H9 (cell line): ENCODE measurements around the gene SYNPO. TPM values are rescaled to one million over a fixed set of nuclear protein-coding genes. Genes with fewer than 3 reads are reported as not detected.

Source experiments
- DNase-seq: peaks from one replicate; pipeline ENCODE4 v3.0.0-alpha.2; 2017
- H2AFZ ChIP-seq: one replicate; pipeline ENCODE4 v1.6.1; 2013; ENCODE audit warnings: mild to moderate bottlenecking, low read length, control low read depth, moderate library complexity
- H2AK5ac ChIP-seq: 2 replicates; pipeline ENCODE4 v1.6.1; 2013; ENCODE audit warnings: low read length, control low read depth, mixed read lengths; ENCODE audit not compliant: insufficient read length
- H2BK120ac ChIP-seq: one replicate; pipeline ENCODE4 v1.6.1; 2013; ENCODE audit warnings: low read depth, mild to moderate bottlenecking, low read length, control low read depth, inconsistent platforms; ENCODE audit not compliant: poor library complexity, severe bottlenecking
- H2BK12ac ChIP-seq: 2 replicates; pipeline ENCODE4 v1.6.1; 2013; ENCODE audit warnings: low read length, control low read depth, mixed read lengths, low read depth; ENCODE audit not compliant: insufficient read length
- H2BK15ac ChIP-seq: 2 replicates; pipeline ENCODE4 v1.6.1; 2013; ENCODE audit warnings: low read depth, low read length, control low read depth
- H2BK20ac ChIP-seq: one replicate; pipeline ENCODE4 v1.6.1; 2013; ENCODE audit warnings: low read depth, mild to moderate bottlenecking, low read length, control low read depth, inconsistent platforms; ENCODE audit not compliant: poor library complexity, severe bottlenecking
- H2BK5ac ChIP-seq: 2 replicates; pipeline ENCODE4 v1.6.1; 2013; ENCODE audit warnings: low read length, control low read depth, mixed read lengths; ENCODE audit not compliant: insufficient read length
- H3K14ac ChIP-seq: 2 replicates; pipeline ENCODE4 v1.6.1; 2013; ENCODE audit warnings: low read length, control low read depth; ENCODE audit not compliant: insufficient read depth
- H3K18ac ChIP-seq: 2 replicates; pipeline ENCODE4 v1.6.1; 2013; ENCODE audit warnings: low read depth, mild to moderate bottlenecking, mixed read lengths, low read length, control low read depth; ENCODE audit not compliant: insufficient read length
- H3K23ac ChIP-seq: 2 replicates; pipeline ENCODE4 v1.6.1; 2013; ENCODE audit warnings: low read length, control low read depth, mixed read lengths, low read depth; ENCODE audit not compliant: insufficient read length
- H3K23me2 ChIP-seq: 2 replicates; pipeline ENCODE4 v1.6.1; 2013; ENCODE audit warnings: low read depth, mild to moderate bottlenecking, mixed read lengths, low read length, control low read depth; ENCODE audit not compliant: insufficient read length, poor library complexity, severe bottlenecking
- H3K27ac ChIP-seq: 2 replicates; pipeline ENCODE4 v1.5.1; 2013; ENCODE audit warnings: low read length, control low read depth, mixed read lengths, low read depth; ENCODE audit not compliant: insufficient read length
- H3K27me3 ChIP-seq: 2 replicates; pipeline ENCODE4 v1.6.1; 2013; ENCODE audit warnings: low read length, control low read depth, inconsistent platforms; ENCODE audit not compliant: insufficient read depth
- H3K4ac ChIP-seq: 2 replicates; pipeline ENCODE4 v1.6.1; 2013; ENCODE audit warnings: low read depth, mild to moderate bottlenecking, control low read depth, inconsistent platforms, low read length, moderate library complexity
- H3K4me1 ChIP-seq: 2 replicates; pipeline ENCODE4 v1.6.1; 2013; ENCODE audit warnings: low read length, control low read depth, inconsistent platforms; ENCODE audit not compliant: insufficient read depth
- H3K4me2 ChIP-seq: 2 replicates; pipeline ENCODE4 v1.6.1; 2013; ENCODE audit warnings: low read length, control low read depth, mixed read lengths; ENCODE audit not compliant: insufficient read length, insufficient read depth
- H3K56ac ChIP-seq: 2 replicates; pipeline ENCODE4 v1.6.1; 2013; ENCODE audit warnings: low read depth, mild to moderate bottlenecking, mixed read lengths, low read length, control low read depth; ENCODE audit not compliant: insufficient read length
- H3K79me1 ChIP-seq: 2 replicates; pipeline ENCODE4 v1.6.1; 2013; ENCODE audit warnings: low read depth, mild to moderate bottlenecking, moderate library complexity, low read length, control low read depth, inconsistent platforms; ENCODE audit not compliant: insufficient read depth, poor library complexity, severe bottlenecking
- H3K79me2 ChIP-seq: 2 replicates; pipeline ENCODE4 v1.6.1; 2013; ENCODE audit warnings: low read length, control low read depth, inconsistent platforms; ENCODE audit not compliant: insufficient read depth
- H3K9ac ChIP-seq: 2 replicates; pipeline ENCODE4 v1.6.1; 2013; ENCODE audit warnings: low read length, control low read depth, mixed read lengths; ENCODE audit not compliant: insufficient read length; ENCODE audit errors: extremely low read depth
- H3K9me3 ChIP-seq: one replicate; pipeline ENCODE4 v1.6.1; 2013; ENCODE audit warnings: low read depth, low read length, inconsistent platforms; ENCODE audit not compliant: control insufficient read depth
- H3T11ph ChIP-seq: one replicate; pipeline ENCODE4 v1.6.1; 2013; ENCODE audit warnings: mild to moderate bottlenecking, low read length, control low read depth, inconsistent platforms
- H4K20me1 ChIP-seq: one replicate; pipeline ENCODE4 v1.6.1; 2013; ENCODE audit not compliant: control insufficient read depth, insufficient read length, insufficient read depth
- H4K5ac ChIP-seq: 2 replicates; pipeline ENCODE4 v1.6.1; 2013; ENCODE audit warnings: low read depth, mild to moderate bottlenecking, mixed read lengths, low read length, control low read depth; ENCODE audit not compliant: insufficient read length
- H4K8ac ChIP-seq: replicated peaks from 2 replicates; pipeline ENCODE4 v1.6.1; 2013; ENCODE audit warnings: low read length, control low read depth, mixed read lengths, low read depth; ENCODE audit not compliant: insufficient read length
- H4K91ac ChIP-seq: 2 replicates; pipeline ENCODE4 v1.6.1; 2013; ENCODE audit warnings: low read depth, mild to moderate bottlenecking, moderate library complexity, mixed read lengths, low read length, control low read depth; ENCODE audit not compliant: insufficient read length
- H3K27ac Mint-ChIP-seq, 3 experiments: 2 replicates in 2 of 3; 3 replicates in 1 of 3; pipeline ENCODE4 v1.8.0; 2020 to 2021; ENCODE audit warnings: mixed read lengths in 3 of 3, mild to moderate bottlenecking in 1 of 3, moderate library complexity in 1 of 3
- H3K27me3 Mint-ChIP-seq: 2 replicates; pipeline ENCODE4 v1.8.0; 2021; ENCODE audit warnings: low read depth, mild to moderate bottlenecking, moderate library complexity, mixed read lengths
- H3K36me3 Mint-ChIP-seq, 3 experiments: 2 replicates in 2 of 3; 3 replicates in 1 of 3; pipeline ENCODE4 v1.8.0; 2020 to 2021; ENCODE audit warnings: low read depth in 3 of 3, mixed read lengths in 3 of 3; ENCODE audit not compliant: insufficient read depth in 1 of 3
- H3K4me1 Mint-ChIP-seq, 2 experiments: 2 replicates each; pipeline ENCODE4 v1.8.0; 2020; ENCODE audit warnings: mixed read lengths in 2 of 2
- H3K4me3 Mint-ChIP-seq, 2 experiments: 2 replicates in 1 of 2; 3 replicates in 1 of 2; pipeline ENCODE4 v1.8.0; 2020 to 2021; ENCODE audit warnings: mild to moderate bottlenecking in 2 of 2, mixed read lengths in 2 of 2, moderate library complexity in 1 of 2
- H3K9me3 Mint-ChIP-seq, 2 experiments: 2 replicates in 1 of 2; 3 replicates in 1 of 2; pipeline ENCODE4 v1.8.0; 2020; ENCODE audit warnings: mild to moderate bottlenecking in 2 of 2, mixed read lengths in 2 of 2, moderate library complexity in 1 of 2
- CTCF ChIP-seq: fragments of 200-600 bp; sonication (generic); conservative IDR thresholded peaks from 3 replicates; pipeline ENCODE4 v1.8.0; 2021; ENCODE audit warnings: antibody characterized with exemption, mild to moderate bottlenecking
- WGBS: extraction: QIAGEN DNeasy Blood & Tissue Kit; methylation state at CpG from one replicate; pipeline ENCODE4 v1.1.7; 2013; ENCODE audit warnings: missing lambda C conversion rate, low lambda C conversion rate, mixed read lengths; ENCODE audit not compliant: insufficient read length; ENCODE audit errors: extremely low coverage; 5-methylcytosine and 5-hydroxymethylcytosine counted together
- total RNA-seq: library from RNA; stranded (reverse); gene quantifications from 2 replicates; pipeline ENCODE4 v1.2.1, GENCODE V29; 2021

The SYNPO gene
- total RNA-seq, 1 experiment from 2014 or later: 1.7 TPM

GRCh38 chr5:150674341-150674821 lies 33.9 kb downstream of the SYNPO start:
- Histone ChIP-seq H3K14ac (no peak overlapping the region), H4K5ac (no peak overlapping the region), H2BK12ac (no peak overlapping the region), H3K4ac (no peak overlapping the region), H3K79me2 (no peaks in the 10 kb centered on the region), H3K23ac (no peak overlapping the region), H3K27me3 (no peaks in the 10 kb centered on the region), H3K79me1 (no peaks in the 10 kb centered on the region), H3K4me2 (no peak overlapping the region), H3K9ac (no peak overlapping the region), H3K18ac (no peak overlapping the region), H3K27ac (no peak overlapping the region), H3T11ph (no peak overlapping the region), H3K4me1 (peaks cover 3% of the 10 kb centered on the region; the same call in 1 of the 2 replicates), H2BK15ac (no peak overlapping the region), H2BK20ac (no peak overlapping the region), H4K8ac (no peak overlapping the region), H4K91ac (no peak overlapping the region), H3K9me3 (no peaks in the 10 kb centered on the region), H3K56ac (no peak overlapping the region), H3K23me2 (peaks cover 7% of the 10 kb centered on the region), H4K20me1 (no peaks in the 10 kb centered on the region), H2BK120ac (no peak overlapping the region), H2AFZ (no peak overlapping the region), H2BK5ac (no peak overlapping the region), H2AK5ac (no peak overlapping the region)
- Mint-ChIP-seq H3K4me1 (peaks cover 29 to 30% of the 10 kb centered on the region in 2 experiments), H3K9me3 (no peaks in the 10 kb centered on the region; a peak in 1 of 5 replicates), H3K27me3 (no peaks in the 10 kb centered on the region), H3K27ac (peak overlapping the region in 2 of 3 experiments; percentile 55 to 74; a peak in 2 of 7 replicates), H3K4me3 (no peak overlapping the region; a peak in 1 of 5 replicates), H3K36me3 (peaks cover 7 to 12% (median 8%) of the 10 kb centered on the region in 3 experiments; a peak in 6 of 7 replicates)
- no peak for TF ChIP-seq CTCF
- no peak for DNase-seq
- no CpG with 5 or more reads among the region's 4 CpGs for WGBS
